GM18517 (cell line): ENCODE measurements around the gene RAI2.

Source experiments
- ATAC-seq: cut with Tn5 transposase; IDR thresholded peaks from one replicate; pipeline ENCODE4 v1.9.1; 2021; ENCODE audit warnings: mild to moderate bottlenecking, moderate library complexity; ENCODE audit not compliant: unreplicated experiment

RAI2 gene

GRCh38 chrX:17829566-17829965, 31.5 kb downstream of the RAI2 start:
- ATAC-seq, result no peak

DNA sequence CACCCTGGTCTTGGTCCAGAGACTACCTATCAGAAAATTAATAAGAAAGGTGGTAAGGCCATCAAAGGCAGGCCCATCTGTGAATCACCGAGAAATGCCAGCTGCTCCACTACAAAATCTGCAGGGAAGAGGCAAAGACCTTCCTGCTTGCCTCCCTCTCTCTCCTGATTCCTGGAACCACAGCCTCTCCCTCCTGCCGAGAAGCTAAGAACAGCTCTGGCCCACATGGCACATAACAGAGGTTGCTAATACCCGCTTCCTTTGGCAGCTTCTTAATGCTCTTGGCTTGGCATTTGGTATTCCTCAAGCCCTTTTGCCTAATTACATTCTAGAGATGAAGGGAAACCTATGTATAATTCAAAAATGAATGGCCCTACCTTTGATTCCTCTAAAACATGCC, 32.9 kb downstream of the RAI2 start:
- ATAC-seq, result no peak

- no peak for ATAC-seq
Measured at GRCh38 chrX:17826609-17827496, 34.2 kb downstream of the RAI2 start.

DNA sequence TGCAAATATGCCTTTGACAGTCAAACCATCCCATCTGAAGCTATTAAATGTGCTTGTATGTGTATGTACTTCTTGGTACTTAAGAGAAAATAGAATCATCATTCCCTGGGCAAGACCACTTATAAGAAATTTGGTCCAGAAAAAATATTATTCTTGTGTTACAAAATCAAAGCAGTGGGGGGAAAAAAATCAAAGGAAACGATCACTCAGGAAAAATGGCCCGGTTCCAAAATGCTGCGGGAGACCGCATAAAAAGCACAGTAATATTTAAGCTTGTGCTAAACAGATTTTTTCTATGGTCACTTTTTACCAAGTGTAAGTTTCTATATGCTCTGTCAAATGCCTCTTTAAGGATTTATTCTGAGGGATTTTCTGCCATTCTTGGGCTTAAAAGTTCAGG, 36.1 kb downstream of the RAI2 start:
- ATAC-seq, result no peak

DNA sequence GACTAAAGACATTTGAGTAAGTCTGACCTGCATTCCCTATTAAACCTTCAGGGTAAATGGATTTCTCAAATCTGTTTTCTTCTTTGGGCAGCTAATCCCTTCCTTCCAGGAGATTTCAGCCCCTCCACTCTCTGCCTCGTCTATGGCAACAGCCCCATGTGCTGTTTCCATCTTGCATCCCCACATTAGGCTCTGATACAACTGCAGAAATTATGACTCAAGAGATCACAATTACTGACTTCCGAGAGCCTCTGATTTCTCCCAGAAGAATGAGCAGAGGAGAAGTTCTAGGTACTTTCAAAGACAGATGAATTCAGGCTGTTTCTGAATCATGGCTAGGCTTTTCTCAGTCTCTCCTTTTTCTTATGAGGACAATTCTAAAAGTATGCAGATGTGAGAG, 38.7 kb downstream of the RAI2 start:
- no peak for ATAC-seq

DNA sequence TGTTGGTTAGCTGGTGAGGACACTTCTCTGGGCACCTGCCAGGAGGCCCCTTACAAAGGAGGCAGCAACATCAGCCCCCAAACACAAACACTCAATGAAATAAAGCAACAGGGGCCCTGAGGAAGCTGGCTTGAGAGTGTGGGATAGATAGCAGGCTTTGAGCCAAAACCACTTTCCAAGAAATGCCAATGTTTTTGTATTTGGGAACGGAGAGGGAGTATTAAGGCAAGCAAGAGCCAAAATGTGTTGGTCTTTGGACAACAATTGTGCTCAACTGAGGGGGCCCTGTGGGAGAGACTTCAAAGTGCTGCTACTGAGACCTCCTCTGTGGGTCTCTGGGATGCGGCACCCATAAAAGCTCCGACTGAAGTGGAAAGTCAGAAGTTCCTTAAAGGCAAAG, 41.0 kb downstream of the RAI2 start:
- no peak for ATAC-seq

DNA sequence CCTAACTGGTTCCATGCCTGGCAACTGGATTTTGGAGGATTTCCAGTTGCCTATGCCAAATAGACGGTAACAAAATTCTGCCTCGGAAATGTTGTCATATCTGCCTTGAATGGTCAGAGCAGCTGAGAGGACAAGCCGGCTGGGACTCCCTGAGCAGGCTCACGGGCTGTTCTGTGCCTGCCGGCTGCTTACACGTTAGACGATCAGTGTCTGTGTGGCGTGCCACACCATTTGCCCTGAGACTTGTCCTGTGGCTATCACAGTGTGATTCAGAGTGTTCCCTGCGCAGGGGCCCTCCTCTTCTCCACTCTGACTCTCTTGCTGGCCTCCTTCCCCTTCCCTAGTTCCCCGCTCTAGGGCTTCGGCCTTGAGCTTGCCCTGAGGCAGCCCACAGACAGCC, 42.4 kb downstream of the RAI2 start:
- ATAC-seq, result no peak

DNA sequence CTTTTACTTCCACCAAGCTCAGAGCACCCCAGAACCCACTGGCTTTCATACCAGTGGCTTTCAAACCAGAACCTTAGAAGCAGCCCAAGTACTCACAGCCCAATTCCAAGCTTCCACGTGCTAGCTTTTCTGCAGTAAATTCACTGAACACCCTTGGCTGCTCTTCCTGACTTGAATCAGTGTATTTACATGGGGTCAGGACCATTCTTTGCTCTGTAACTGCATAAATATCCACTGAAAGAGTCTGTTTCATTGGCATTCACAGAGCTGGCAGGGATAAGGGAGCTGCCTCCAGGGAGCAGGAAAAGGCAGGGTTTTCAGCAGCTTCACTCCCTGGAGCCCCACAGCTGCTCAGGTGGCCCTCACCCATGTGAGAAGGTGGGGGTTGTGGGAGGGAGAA, 43.8 kb downstream of the RAI2 start:
- no peak for ATAC-seq

DNA sequence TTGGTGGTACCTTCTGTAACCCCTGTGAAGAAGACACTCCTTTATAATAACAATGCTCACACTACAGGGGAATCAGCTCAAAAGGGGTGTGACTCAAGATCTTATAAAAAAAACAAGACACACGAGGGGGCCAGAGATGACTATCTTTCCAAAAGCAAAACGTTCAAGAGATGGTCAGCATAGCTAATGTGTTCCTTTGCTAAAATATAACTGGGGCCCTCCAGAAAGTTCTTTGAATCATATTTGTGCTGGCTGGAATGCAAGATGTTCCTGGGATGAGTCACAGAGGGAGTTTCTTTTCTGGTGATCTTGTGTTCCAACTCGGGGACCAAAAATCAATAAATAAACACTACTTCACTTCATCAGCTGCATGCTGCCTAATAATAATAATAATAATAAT, 46.5 kb downstream of the RAI2 start:
- no peak for ATAC-seq

- ATAC-seq, result no peak
Measured at GRCh38 chrX:17814059-17814458, 47.0 kb downstream of the RAI2 start.

DNA sequence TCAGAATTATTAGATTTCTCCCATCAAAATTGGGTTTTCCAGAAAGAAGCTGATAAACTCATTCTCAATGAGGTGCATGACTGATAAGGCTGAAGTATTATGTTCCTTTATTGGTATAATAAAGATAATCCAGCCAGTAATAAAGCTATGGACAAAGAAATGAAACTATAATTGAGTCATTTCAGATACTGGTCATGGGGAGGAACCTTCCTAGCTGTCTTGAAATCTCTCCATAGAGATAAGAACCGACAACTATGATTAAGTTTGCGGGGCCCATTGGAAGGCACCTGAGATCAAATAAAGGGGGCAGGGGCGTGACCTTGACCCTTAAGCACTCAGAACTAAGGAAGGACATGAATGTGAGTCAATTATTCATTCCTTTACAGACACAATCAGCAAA, 47.8 kb downstream of the RAI2 start:
- ATAC-seq, result no peak

- ATAC-seq, result no peak
Measured at GRCh38 chrX:17812763-17813162, 48.3 kb downstream of the RAI2 start.

GRCh38 chrX:17809984-17810383, 51.1 kb downstream of the RAI2 start:
- ATAC-seq, result no peak

DNA sequence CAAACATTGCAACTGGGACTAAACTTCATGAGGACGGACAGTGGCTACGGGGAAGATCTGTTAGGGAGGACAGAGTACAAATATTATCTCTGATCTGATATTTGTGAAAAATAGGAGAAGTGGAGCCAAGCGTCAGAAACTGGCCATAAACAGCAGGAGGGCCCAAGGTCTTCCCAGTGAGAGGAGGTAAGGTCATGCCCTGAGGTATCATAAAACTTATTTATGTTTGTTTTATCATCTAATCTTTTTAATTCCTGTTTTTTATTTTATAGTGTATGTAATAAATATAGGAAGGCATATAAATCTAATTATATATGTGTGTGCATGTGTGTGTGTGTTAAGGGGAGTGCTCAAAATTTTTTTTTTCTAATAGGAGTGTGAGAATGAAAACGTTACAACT, 51.8 kb downstream of the RAI2 start:
- no peak for ATAC-seq

- ATAC-seq, result no peak
Measured at GRCh38 chrX:17805120-17805519, 56.0 kb downstream of the RAI2 start.

- ATAC-seq, result no peak
Measured at GRCh38 chrX:17803449-17803848, 57.6 kb downstream of the RAI2 start.

GRCh38 chrX:17802756-17803155, 58.3 kb downstream of the RAI2 start:
- no peak for ATAC-seq

DNA sequence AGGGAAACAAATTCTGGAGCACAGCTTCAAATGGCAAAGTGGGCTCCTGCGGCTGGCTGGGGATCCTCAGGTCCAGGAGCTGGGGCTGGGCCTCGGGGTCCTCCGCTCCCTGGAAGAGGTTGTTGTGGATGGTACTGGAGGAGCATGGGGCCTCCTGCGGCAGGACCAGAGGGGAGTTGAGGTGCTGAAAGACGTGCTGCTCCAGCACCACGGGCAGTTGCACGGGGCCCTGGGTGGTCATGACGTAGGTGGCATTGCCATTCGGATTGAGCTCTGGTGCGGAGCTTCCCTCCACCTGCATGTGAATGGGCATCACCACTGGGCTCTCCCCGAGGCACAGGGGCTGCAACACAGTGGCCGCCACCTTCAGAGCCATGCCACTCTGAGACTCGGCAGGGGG, 59.7 kb downstream of the RAI2 start:
- no peak for ATAC-seq

- ATAC-seq, result no peak
Measured at GRCh38 chrX:17798921-17799320, 62.2 kb downstream of the RAI2 start.

DNA sequence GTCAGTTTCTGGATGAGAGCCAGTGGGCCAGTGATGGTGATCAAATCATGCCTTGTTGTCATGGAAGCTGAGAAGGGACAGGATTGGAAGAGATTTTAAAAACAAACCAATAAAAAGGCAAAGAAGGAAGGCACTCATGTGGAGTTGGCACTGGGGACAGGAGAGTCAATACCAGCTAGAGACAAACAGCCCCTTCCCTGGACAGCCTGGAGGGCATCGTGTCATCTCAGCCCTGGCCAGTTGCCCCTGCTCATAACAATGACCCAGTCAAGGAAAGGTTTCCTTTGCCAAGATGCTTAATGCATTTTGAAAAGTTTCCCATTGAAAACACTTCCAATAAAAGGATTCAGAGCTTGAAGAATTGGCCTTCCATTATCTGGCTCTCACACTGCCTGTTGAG, 68.3 kb downstream of the RAI2 start:
- no peak for ATAC-seq

DNA sequence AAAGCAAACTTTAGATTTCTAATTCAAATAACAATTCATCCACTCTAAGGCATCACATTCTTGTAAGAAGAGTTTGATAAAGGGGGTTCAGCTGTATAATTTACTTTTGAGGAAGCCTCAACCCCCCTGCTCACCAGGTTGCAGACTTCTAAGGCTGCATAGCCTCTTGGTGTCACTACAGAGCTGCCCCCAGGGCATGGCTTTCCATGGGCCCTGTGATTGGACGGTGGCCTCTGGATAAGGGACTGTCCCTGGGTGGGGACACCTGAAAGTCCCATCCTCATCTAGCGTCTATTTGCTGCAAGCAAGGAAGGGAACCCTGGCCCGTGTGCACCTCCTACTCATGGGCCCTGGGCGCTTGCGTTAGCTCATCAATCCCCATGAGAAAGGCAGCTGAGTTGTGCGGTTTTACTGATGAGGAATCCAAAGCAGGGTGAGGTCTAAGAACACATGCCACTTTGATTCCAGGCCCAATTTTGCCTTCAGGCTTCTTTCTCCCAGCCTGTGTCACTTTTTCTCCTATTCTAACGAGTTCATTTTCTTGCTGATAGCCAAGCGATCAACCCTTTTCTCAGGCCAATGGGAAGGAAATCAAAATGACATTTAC, 72.0 kb downstream of the RAI2 start:
- no peak for ATAC-seq

DNA sequence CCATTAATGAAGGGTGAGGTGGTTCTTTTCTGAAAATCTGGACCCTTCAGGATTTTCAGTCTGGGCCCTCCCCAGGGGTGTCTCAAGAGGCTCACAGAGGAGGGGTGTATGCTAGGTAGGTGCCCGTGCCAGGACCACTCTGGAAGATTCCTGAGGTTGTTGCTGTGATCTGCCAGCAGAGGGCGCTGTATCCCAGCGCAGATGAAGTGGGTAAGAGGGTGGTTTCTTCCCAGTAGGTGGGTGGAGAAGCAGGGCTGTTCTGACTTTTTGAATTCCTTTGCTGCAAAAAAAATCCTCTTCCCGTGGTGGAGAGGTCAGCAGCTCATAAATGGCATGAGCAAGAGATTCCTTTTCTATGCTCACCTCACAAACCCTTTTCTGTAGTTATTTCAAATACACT, 72.7 kb downstream of the RAI2 start:
- no peak for ATAC-seq

GRCh38 chrX:17787557-17787956, 73.5 kb downstream of the RAI2 start:
- no peak for ATAC-seq
